Natural killer cell (primary cell): Measurements from ENCODE around the gene SPPL3. TPM values are rescaled to one million over a fixed set of nuclear protein-coding genes. Genes with fewer than 3 reads are reported as not detected.

ENCODE experiments used
- ATAC-seq, 3 donors: fragments of 150-1000 bp in 2 of 3; fragments of 200-7000 bp in 1 of 3; cut with Tn5 transposase; 1 replicate in 1 of 3; 2 replicates in 2 of 3; pipeline ENCODE4 v1.10.0; 2021; ENCODE audit warnings: mild to moderate bottlenecking in 2 of 3, moderate library complexity in 2 of 3
- DNase-seq, 2 donors: peaks; one replicate each; pipeline versions ENCODE4 v3.0.0 to v3.0.0-alpha.2; 2013 to 2021; ENCODE audit warnings: mixed read lengths in 1 of 2
- H3K27ac ChIP-seq: one replicate; pipeline ENCODE4 v1.5.1; 2013; ENCODE audit warnings: mild to moderate bottlenecking, low read length
- H3K27me3 ChIP-seq: one replicate; pipeline ENCODE4 v1.6.1; 2013; ENCODE audit warnings: low read length; ENCODE audit not compliant: control insufficient read depth, insufficient read depth
- H3K36me3 ChIP-seq: one replicate; pipeline ENCODE4 v1.6.1; 2013; ENCODE audit warnings: low read length; ENCODE audit not compliant: control insufficient read depth, insufficient read depth
- H3K4me1 ChIP-seq: one replicate; pipeline ENCODE4 v1.6.1; 2013; ENCODE audit warnings: low read length; ENCODE audit not compliant: control insufficient read depth, insufficient read depth
- H3K4me3 ChIP-seq: one replicate; pipeline ENCODE4 v1.5.1; 2013; ENCODE audit warnings: low read length
- H3K9me3 ChIP-seq: one replicate; pipeline ENCODE4 v1.6.1; 2013; ENCODE audit warnings: low read length; ENCODE audit not compliant: control insufficient read depth, insufficient read depth
- H3K27ac Mint-ChIP-seq, 2 donors: one replicate each; pipeline ENCODE4 v1.8.0; 2022; ENCODE audit warnings: mild to moderate bottlenecking in 2 of 2, mixed read lengths in 2 of 2, moderate library complexity in 1 of 2
- H3K27me3 Mint-ChIP-seq, 2 donors: one replicate each; pipeline ENCODE4 v1.8.0; 2022; ENCODE audit warnings: low read depth in 2 of 2, mixed read lengths in 2 of 2
- H3K36me3 Mint-ChIP-seq: one replicate; pipeline ENCODE4 v1.8.0; 2022; ENCODE audit warnings: mixed read lengths
- H3K4me1 Mint-ChIP-seq, 2 donors: one replicate each; pipeline ENCODE4 v1.8.0; 2022; ENCODE audit warnings: mixed read lengths in 2 of 2
- H3K4me3 Mint-ChIP-seq: one replicate; pipeline ENCODE4 v1.8.0; 2022; ENCODE audit warnings: mild to moderate bottlenecking, moderate library complexity, mixed read lengths
- H3K9me3 Mint-ChIP-seq, 2 donors: one replicate each; pipeline ENCODE4 v1.8.0; 2022; ENCODE audit warnings: mixed read lengths in 2 of 2
- CTCF ChIP-seq: fragments of 200-600 bp; IDR thresholded peaks from one replicate; pipeline ENCODE4 v1.8.0; 2022; ENCODE audit warnings: antibody characterized with exemption
- WGBS: methylation state at CpG from one replicate; pipeline ENCODE4 v1.1.7; 2013; ENCODE audit warnings: missing lambda C conversion rate; ENCODE audit not compliant: insufficient coverage; 5-methylcytosine and 5-hydroxymethylcytosine counted together
- intact Hi-C: fragments of 100-400 bp; cut with micrococcal nuclease; formaldehyde crosslinking; loops from one replicate; pipeline ENCODE4 v1.14.2; 2022
- total RNA-seq, 4 donors: library from RNA; stranded (reverse); fragments of 120-200 nt in 1 of 4; gene quantifications; one replicate each; pipeline versions ENCODE4 v1.2.3 to v1.2.4, GENCODE V29; 2013 to 2022

Gene SPPL3
- total RNA-seq, 3 donors from 2014 or later (not counting 1 experiment from before 2014, with no cell fraction given), result 31.5 to 40.2 (median 39.9) TPM

GRCh38 chr12:120831648-120832267 is 72.4 kb downstream of the SPPL3 start:
- no peak for DNase-seq
- 81% methylated on average over 1 of the region's 2 CpGs for WGBS
- no peaks in the 10 kb centered on the region for H3K36me3 Mint-ChIP-seq
- Histone ChIP-seq H3K36me3 (no peaks in the 10 kb centered on the region), H3K4me1 (peaks cover 7% of the 10 kb centered on the region), H3K27ac (no peak overlapping the region), H3K9me3 (no peaks in the 10 kb centered on the region), H3K4me3 (no peak overlapping the region), H3K27me3 (no peaks in the 10 kb centered on the region)
- no peak for ATAC-seq
- TF ChIP-seq CTCF, result no peak
- intact Hi-C loops, result no loop called here
- H3K9me3 Mint-ChIP-seq, result no peaks in the 10 kb centered on the region
- H3K27ac Mint-ChIP-seq, result peak overlapping the region; percentile 1 to 24
- H3K4me3 Mint-ChIP-seq, result no peak overlapping the region
- peaks cover 46 to 59% of the 10 kb centered on the region in 2 donors for H3K4me1 Mint-ChIP-seq
- H3K27me3 Mint-ChIP-seq, result no peaks in the 10 kb centered on the region

GRCh38 chr12:120830966-120831365 is 73.2 kb downstream of the SPPL3 start:
- H3K9me3 Mint-ChIP-seq, result no peaks in the 10 kb centered on the region
- H3K36me3 ChIP-seq, result no peaks in the 10 kb centered on the region
- no peak overlapping the region for H3K4me3 ChIP-seq
- intact Hi-C loops, result no loop called here
- H3K27ac Mint-ChIP-seq, result peak overlapping the region; percentile 1 to 4
- peaks cover 3% of the 10 kb centered on the region for H3K4me1 ChIP-seq
- no peaks in the 10 kb centered on the region for H3K36me3 Mint-ChIP-seq
- 95% methylated on average over 4 of the region's 4 CpGs for WGBS
- H3K27me3 Mint-ChIP-seq, result no peaks in the 10 kb centered on the region
- ATAC-seq (no peak), DNase-seq (no peak)
- peaks cover 41 to 53% of the 10 kb centered on the region in 2 donors for H3K4me1 Mint-ChIP-seq
- no peaks in the 10 kb centered on the region for H3K27me3 ChIP-seq
- TF ChIP-seq CTCF, result no peak
- no peak overlapping the region for H3K4me3 Mint-ChIP-seq
- H3K9me3 ChIP-seq, result no peaks in the 10 kb centered on the region
- H3K27ac ChIP-seq, result no peak overlapping the region

GRCh38 chr12:120830052-120830940 is 73.9 kb downstream of the SPPL3 start:
- Histone ChIP-seq H3K27ac (no peak overlapping the region), H3K4me1 (peaks cover 3% of the 10 kb centered on the region), H3K4me3 (no peak overlapping the region), H3K9me3 (no peaks in the 10 kb centered on the region), H3K36me3 (no peaks in the 10 kb centered on the region), H3K27me3 (no peaks in the 10 kb centered on the region)
- H3K36me3 Mint-ChIP-seq, result no peaks in the 10 kb centered on the region
- ATAC-seq (no peak), DNase-seq (no peak)
- no peak for TF ChIP-seq CTCF
- peak overlapping the region; percentile 1 to 4 for H3K27ac Mint-ChIP-seq
- no peaks in the 10 kb centered on the region for H3K9me3 Mint-ChIP-seq
- 74% methylated on average over 2 of the region's 3 CpGs for WGBS
- no peaks in the 10 kb centered on the region for H3K27me3 Mint-ChIP-seq
- peaks cover 40 to 53% of the 10 kb centered on the region in 2 donors for H3K4me1 Mint-ChIP-seq
- no peak overlapping the region for H3K4me3 Mint-ChIP-seq
- intact Hi-C loops, result no loop called here
